Neuronal stem cell (in vitro differentiated cells): ENCODE data around the gene STN1.

ENCODE experiments used
- DNase-seq: peaks from one replicate; pipeline ENCODE4 v3.0.0-alpha.2; 2013; ENCODE audit warnings: low spot score
- H2AFZ ChIP-seq: one replicate; pipeline ENCODE4 v1.6.1; 2013; ENCODE audit warnings: mild to moderate bottlenecking, low read length, inconsistent platforms
- H2AK5ac ChIP-seq: 2 replicates; pipeline ENCODE4 v1.6.1; 2013; ENCODE audit warnings: low read depth, mild to moderate bottlenecking, inconsistent platforms, low read length, moderate library complexity, mixed read lengths
- H2BK120ac ChIP-seq: 2 replicates; pipeline ENCODE4 v1.6.1; 2013; ENCODE audit warnings: low read depth, mild to moderate bottlenecking, inconsistent platforms, low read length, moderate library complexity, mixed read lengths
- H2BK12ac ChIP-seq: one replicate; pipeline ENCODE4 v1.6.1; 2013; ENCODE audit warnings: low read length, inconsistent platforms
- H2BK15ac ChIP-seq: 2 replicates; pipeline ENCODE4 v1.6.1; 2013; ENCODE audit warnings: mild to moderate bottlenecking, low read length, inconsistent platforms, mixed read lengths
- H2BK5ac ChIP-seq: one replicate; pipeline ENCODE4 v1.6.1; 2013; ENCODE audit warnings: inconsistent platforms, mild to moderate bottlenecking, low read length, moderate library complexity
- H3K14ac ChIP-seq: one replicate; pipeline ENCODE4 v1.6.1; 2013; ENCODE audit warnings: low read length, inconsistent platforms
- H3K18ac ChIP-seq: 2 replicates; pipeline ENCODE4 v1.6.1; 2013; ENCODE audit warnings: low read length, inconsistent platforms
- H3K23ac ChIP-seq: 2 replicates; pipeline ENCODE4 v1.6.1; 2013; ENCODE audit warnings: low read depth, mild to moderate bottlenecking, mixed read lengths, low read length, inconsistent platforms; ENCODE audit not compliant: poor library complexity
- H3K27ac ChIP-seq: replicated peaks from 3 replicates; pipeline ENCODE4 v1.5.1; 2013; ENCODE audit warnings: low read length, inconsistent platforms
- H3K27me3 ChIP-seq, 3 experiments: 2 replicates each; pipeline ENCODE4 v1.6.1; 2013; ENCODE audit warnings: low read length in 3 of 3, mild to moderate bottlenecking in 2 of 3, inconsistent platforms in 1 of 3, low read depth in 1 of 3, mixed read lengths in 1 of 3, moderate library complexity in 1 of 3; ENCODE audit not compliant: control insufficient read depth in 3 of 3, insufficient read depth in 3 of 3
- H3K36me3 ChIP-seq, 2 donors: replicated peaks in 1 of 2; 2 replicates each; pipeline ENCODE4 v1.6.1; 2013; ENCODE audit warnings: low read length in 2 of 2; ENCODE audit not compliant: control insufficient read depth in 2 of 2, insufficient read depth in 2 of 2
- H3K4ac ChIP-seq: 2 replicates; pipeline ENCODE4 v1.6.1; 2013; ENCODE audit warnings: inconsistent platforms, mild to moderate bottlenecking, low read length, moderate library complexity
- H3K4me1 ChIP-seq, 2 donors: 1 replicate in 1 of 2; 2 replicates in 1 of 2; pipeline ENCODE4 v1.6.1; 2013; ENCODE audit warnings: low read length in 2 of 2, low read depth in 1 of 2; ENCODE audit not compliant: control insufficient read depth in 2 of 2, insufficient read depth in 1 of 2
- H3K4me2 ChIP-seq: one replicate; pipeline ENCODE4 v1.6.1; 2013; ENCODE audit warnings: mild to moderate bottlenecking, low read length, inconsistent platforms; ENCODE audit not compliant: insufficient read depth, poor library complexity, severe bottlenecking
- H3K4me3 ChIP-seq, 2 donors: 2 replicates each; pipeline ENCODE4 v1.5.1; 2013; ENCODE audit warnings: low read length in 2 of 2, mild to moderate bottlenecking in 2 of 2, inconsistent platforms in 1 of 2, moderate library complexity in 1 of 2
- H3K79me1 ChIP-seq: one replicate; pipeline ENCODE4 v1.6.1; 2013; ENCODE audit warnings: low read depth, mild to moderate bottlenecking, inconsistent platforms, low read length, moderate library complexity
- H3K9ac ChIP-seq: one replicate; pipeline ENCODE4 v1.6.1; 2013; ENCODE audit warnings: mild to moderate bottlenecking, low read depth, low read length, inconsistent platforms; ENCODE audit not compliant: poor library complexity
- H3K9me3 ChIP-seq, 2 donors: replicated peaks in 1 of 2; 2 replicates each; pipeline versions ENCODE3 to v1.6.1; 2013; ENCODE audit warnings: low read length in 2 of 2, mild to moderate bottlenecking in 2 of 2, inconsistent platforms in 1 of 2, low read depth in 1 of 2, mixed read lengths in 1 of 2, moderate library complexity in 1 of 2; ENCODE audit not compliant: control insufficient read depth in 2 of 2, insufficient read depth in 1 of 2
- H4K8ac ChIP-seq: one replicate; pipeline ENCODE4 v1.6.1; 2013; ENCODE audit warnings: low read depth, mild to moderate bottlenecking, inconsistent platforms, low read length, moderate library complexity
- H4K91ac ChIP-seq: one replicate; pipeline ENCODE4 v1.6.1; 2013; ENCODE audit warnings: low read length, low read depth, mild to moderate bottlenecking, inconsistent platforms; ENCODE audit not compliant: poor library complexity
- WGBS, 2 donors: extraction: QIAGEN DNeasy Blood & Tissue Kit; methylation state at CpG; one replicate each; pipeline ENCODE4 v1.1.7; 2013; ENCODE audit warnings: missing lambda C conversion rate in 2 of 2, mixed read lengths in 1 of 2; ENCODE audit not compliant: insufficient read length in 2 of 2, insufficient replicate concordance in 1 of 2; ENCODE audit errors: extremely low coverage in 2 of 2; 5-methylcytosine and 5-hydroxymethylcytosine counted together

STN1 gene

GRCh38 chr10:103852189-103852711 lies 65.7 kb downstream of the STN1 start:
- H3K4ac ChIP-seq = peak overlapping the region; percentile 1
- no peak overlapping the region for H2BK5ac ChIP-seq
- no peak overlapping the region for H3K14ac ChIP-seq
- H4K91ac ChIP-seq = no peak overlapping the region
- no peaks in the 10 kb centered on the region for H3K79me1 ChIP-seq
- H4K8ac ChIP-seq = no peak overlapping the region
- peak overlapping the region; percentile 5 for H2AK5ac ChIP-seq
- peaks cover 0 to 16% of the 10 kb centered on the region in 2 donors for H3K36me3 ChIP-seq
- no peak overlapping the region for H2BK15ac ChIP-seq
- H2BK120ac ChIP-seq = no peak overlapping the region
- H2BK12ac ChIP-seq = no peak overlapping the region
- H3K4me1 ChIP-seq = peaks cover 13 to 20% of the 10 kb centered on the region in 2 donors
- no peaks in the 10 kb centered on the region for H3K9me3 ChIP-seq
- no peak overlapping the region for H3K18ac ChIP-seq
- H3K9ac ChIP-seq = no peak overlapping the region
- H2AFZ ChIP-seq = no peak overlapping the region
- no peak for DNase-seq
- no peak overlapping the region for H3K23ac ChIP-seq
- no peak overlapping the region for H3K27ac ChIP-seq
- H3K4me3 ChIP-seq = no peak overlapping the region
- peaks cover 0 to 23% (median 2%) of the 10 kb centered on the region in 3 experiments for H3K27me3 ChIP-seq
- no peak overlapping the region for H3K4me2 ChIP-seq
- WGBS, 2 donors = no CpG with 5 or more reads among the region's 11 CpGs

DNA sequence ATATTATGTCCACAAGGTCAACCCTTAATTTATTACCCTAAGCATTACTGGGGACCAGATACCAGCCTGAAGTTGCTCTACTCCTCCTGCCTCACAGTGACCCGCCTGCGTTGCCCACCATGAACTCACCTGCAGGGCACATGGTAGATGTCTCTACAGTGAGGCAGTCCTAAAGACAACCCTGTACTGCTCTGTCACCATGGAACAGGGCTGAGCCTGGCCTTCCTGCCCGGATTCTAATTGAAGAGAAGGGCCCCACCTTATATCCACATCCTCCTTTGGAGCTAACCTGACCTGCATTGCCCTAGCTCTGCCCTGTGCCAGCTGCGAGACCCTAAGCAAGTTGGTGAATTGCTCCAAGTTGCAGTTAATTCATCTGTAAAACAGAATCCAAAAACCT lies 66.7 kb downstream of the STN1 start:
- H3K27ac ChIP-seq = no peak overlapping the region
- no CpG with 5 or more reads among the region's 4 CpGs for WGBS, 2 donors

GRCh38 chr10:103850572-103850895 lies 67.5 kb downstream of the STN1 start:
- no CpG with 5 or more reads among the region's 3 CpGs for WGBS, 2 donors

More for the DNA sequence above, 66.7 kb downstream of the STN1 start:
- Histone ChIP-seq H4K8ac (no peak overlapping the region), H3K4me3 (no peak overlapping the region), H3K79me1 (no peaks in the 10 kb centered on the region), H2BK5ac (no peak overlapping the region), H3K14ac (no peak overlapping the region), H2AFZ (no peak overlapping the region), H2BK15ac (no peak overlapping the region), H3K36me3 (peaks cover 0 to 16% of the 10 kb centered on the region in 2 donors), H3K4me2 (no peak overlapping the region), H3K9me3 (no peaks in the 10 kb centered on the region), H3K4me1 (peaks cover 12 to 17% of the 10 kb centered on the region in 2 donors), H2BK120ac (no peak overlapping the region), H2AK5ac (no peak overlapping the region), H2BK12ac (no peak overlapping the region), H3K4ac (no peak overlapping the region), H4K91ac (no peak overlapping the region), H3K9ac (no peak overlapping the region), H3K23ac (no peak overlapping the region), H3K27me3 (peaks cover 0 to 19% (median 0%) of the 10 kb centered on the region in 3 experiments), H3K18ac (no peak overlapping the region)
- DNase-seq = no peak

DNA sequence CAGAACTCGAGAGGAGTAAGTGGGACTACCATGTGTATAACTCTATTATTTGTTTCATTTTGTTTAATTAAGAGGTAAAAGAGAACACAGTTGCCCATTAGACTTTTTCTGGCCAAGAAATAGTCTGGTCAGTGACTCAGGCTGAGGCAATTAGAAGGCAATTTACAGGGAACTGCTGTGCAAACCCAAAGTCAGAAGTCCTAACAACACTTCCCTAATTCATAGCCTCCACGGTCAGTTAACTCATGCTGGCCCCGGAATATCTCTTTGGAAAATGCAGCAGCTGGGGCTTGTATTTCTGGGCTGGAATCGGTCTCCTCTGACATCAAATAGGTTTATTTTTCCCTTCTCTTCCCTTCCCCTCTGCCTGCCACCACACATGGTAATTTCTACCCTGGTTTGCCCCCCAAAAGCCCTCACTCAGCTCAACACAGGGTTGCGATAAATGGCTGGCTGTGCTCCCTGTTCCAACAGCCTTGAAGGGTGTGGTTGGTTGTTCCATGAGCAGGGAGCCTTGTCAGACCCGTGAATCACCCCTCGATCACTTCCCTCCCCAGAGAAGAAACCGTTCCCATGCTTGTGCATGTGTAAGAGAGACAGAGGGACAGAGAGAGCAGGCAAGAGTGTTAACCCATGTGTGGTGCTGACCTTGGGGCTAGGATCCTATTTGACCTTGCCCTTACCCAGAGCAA lies 68.0 kb downstream of the STN1 start:
- Histone ChIP-seq H3K4me3 (no peak overlapping the region), H3K36me3 (peaks cover 0 to 16% of the 10 kb centered on the region in 2 donors), H3K9ac (no peak overlapping the region), H3K27ac (no peak overlapping the region), H2AK5ac (no peak overlapping the region), H3K14ac (no peak overlapping the region), H3K18ac (no peak overlapping the region), H3K4me1 (peaks cover 9 to 17% of the 10 kb centered on the region in 2 donors), H2BK5ac (no peak overlapping the region), H2AFZ (no peak overlapping the region), H2BK120ac (no peak overlapping the region), H3K9me3 (no peaks in the 10 kb centered on the region), H4K91ac (no peak overlapping the region), H3K23ac (no peak overlapping the region), H3K79me1 (no peaks in the 10 kb centered on the region), H3K4me2 (no peak overlapping the region), H2BK12ac (no peak overlapping the region), H3K27me3 (peaks cover 0 to 17% (median 0%) of the 10 kb centered on the region in 3 experiments), H4K8ac (no peak overlapping the region), H3K4ac (no peak overlapping the region), H2BK15ac (no peak overlapping the region)
- no peak for DNase-seq
- WGBS, 2 donors = no CpG with 5 or more reads among the region's 8 CpGs

More at GRCh38 chr10:103850572-103850895, 67.5 kb downstream of the STN1 start:
- no peak overlapping the region for H2BK12ac ChIP-seq
- no peak overlapping the region for H2BK15ac ChIP-seq
- no peak overlapping the region for H2BK120ac ChIP-seq
- no peak overlapping the region for H3K4me3 ChIP-seq
- no peak overlapping the region for H3K27ac ChIP-seq
- DNase-seq = no peak
- peaks cover 0 to 16% of the 10 kb centered on the region in 2 donors for H3K36me3 ChIP-seq
- H3K4me1 ChIP-seq = peaks cover 9 to 18% of the 10 kb centered on the region in 2 donors
- no peak overlapping the region for H2AK5ac ChIP-seq
- no peak overlapping the region for H2BK5ac ChIP-seq
- no peak overlapping the region for H3K14ac ChIP-seq
- H3K4ac ChIP-seq = no peak overlapping the region
- H4K8ac ChIP-seq = no peak overlapping the region
- H3K9ac ChIP-seq = no peak overlapping the region
- no peaks in the 10 kb centered on the region for H3K9me3 ChIP-seq
- peaks cover 0 to 17% (median 0%) of the 10 kb centered on the region in 3 experiments for H3K27me3 ChIP-seq
- H3K79me1 ChIP-seq = no peaks in the 10 kb centered on the region
- H3K4me2 ChIP-seq = no peak overlapping the region
- no peak overlapping the region for H4K91ac ChIP-seq
- no peak overlapping the region for H2AFZ ChIP-seq
- H3K18ac ChIP-seq = no peak overlapping the region
- H3K23ac ChIP-seq = no peak overlapping the region
